DMS114 treated with DMSO at 0.1 percent for 48 hours (cell line): ENCODE measurements around the gene METTL26.
A peak's percentile ranks its signal among the peaks of the same experiment; 100 is the strongest.

Experiments
- DNase-seq: peaks from one replicate; lab custom pipeline; 2025; ENCODE audit not compliant: unreplicated experiment; lab: John Stamatoyannopoulos, UW

METTL26 gene

DNA sequence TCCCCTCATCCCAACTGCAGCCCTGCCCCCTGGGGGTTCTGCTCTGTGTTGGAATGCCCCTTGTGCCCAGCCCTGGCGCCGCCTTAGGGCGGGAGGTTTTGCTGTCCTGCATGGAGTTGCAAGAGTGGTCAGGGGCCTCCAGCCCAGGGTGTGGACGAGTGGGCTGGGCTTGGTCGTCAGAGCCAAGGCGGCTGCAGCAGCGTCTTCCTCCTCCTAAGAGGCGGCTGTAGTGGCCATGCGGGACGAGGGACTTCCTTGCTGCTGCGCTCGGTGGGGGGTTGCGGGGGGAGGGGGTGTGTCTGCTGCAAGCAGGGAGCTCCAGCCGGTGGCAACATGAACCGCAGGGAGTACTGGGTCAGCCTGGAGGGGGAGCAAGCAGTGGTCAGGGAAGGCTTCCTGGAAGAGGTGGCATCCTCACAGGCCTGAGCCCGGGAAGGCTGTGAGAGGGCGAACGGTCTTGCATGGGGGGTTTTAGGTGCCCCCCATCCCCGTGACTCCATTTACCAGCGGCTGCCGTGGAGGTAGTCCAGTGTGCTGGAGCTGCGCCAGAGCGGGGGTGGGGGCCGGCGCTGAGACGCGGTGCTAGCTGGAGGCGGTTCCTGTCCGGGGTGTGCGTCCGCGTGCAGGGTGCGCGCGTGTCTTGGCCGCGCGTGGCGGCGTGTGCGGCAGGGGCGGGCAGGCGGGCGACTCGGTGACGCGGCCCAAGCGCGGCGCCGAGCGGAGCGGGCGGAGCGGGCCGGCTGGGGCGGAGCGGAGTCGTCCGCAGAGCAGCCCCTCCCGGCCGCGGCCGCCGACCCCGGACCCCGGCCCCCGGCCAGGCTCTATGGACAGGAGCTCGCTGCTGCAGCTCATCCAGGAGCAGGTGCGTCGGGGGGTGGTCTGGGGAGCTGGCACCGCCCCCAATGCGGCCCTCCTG, 39.1 kb upstream of the METTL26 start, which contains the start of gene RHBDL1:
Gene RHBDL1, plus strand, starts transcription at position 704 of the 916 bp plus-strand sequence. Its CDS starts 120 bp downstream, at position 824.
- DNase-seq = no peak

GRCh38 chr16:674214-674881, 38.2 kb upstream of the METTL26 start:
- DNase-seq = no peak

DNA sequence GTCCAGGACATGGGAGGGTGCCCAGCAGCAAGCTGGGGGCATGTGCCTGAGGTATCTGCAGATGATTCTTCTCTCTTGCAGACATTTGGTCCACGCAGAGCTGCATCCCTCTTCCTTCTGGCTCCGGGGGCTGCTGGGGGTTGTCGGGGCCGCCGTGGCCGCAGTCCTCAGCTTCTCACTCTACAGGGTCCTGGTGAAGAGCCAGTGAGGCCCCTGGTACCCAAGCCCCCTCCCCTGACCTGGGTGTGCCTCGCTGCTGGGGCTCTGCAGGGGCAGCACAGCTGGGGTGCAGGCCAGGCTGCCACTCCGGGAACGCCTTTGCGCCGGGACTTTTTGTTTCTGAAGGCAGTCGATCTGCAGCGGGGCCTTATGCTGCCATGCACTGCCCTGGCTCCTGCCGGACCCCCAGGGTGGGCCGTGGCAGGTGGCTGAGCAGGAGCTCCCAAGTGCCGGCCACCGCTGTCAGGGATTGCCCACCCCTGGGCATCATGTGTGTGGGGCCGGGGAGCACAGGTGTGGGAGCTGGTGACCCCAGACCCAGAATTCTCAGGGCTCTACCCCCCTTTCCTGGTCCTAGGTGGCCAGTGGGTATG, 37.4 kb upstream of the METTL26 start:
- no peak for DNase-seq

DNA sequence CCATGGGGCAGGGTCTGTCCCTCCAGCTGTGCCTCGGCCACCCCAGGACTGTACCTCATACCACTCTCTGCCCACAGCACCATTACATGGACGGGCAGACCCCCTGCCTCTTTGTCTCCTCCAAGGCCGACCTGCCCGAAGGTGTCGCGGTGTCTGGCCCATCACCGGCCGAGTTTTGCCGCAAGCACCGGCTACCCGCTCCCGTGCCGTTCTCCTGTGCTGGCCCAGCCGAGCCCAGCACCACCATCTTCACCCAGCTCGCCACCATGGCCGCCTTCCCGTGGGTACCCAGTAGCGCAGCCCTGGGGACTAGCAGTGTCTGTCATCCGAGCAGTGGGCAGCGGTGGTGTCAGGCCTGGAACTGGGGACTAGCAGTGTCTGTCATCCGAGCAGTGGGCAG, 36.7 kb upstream of the METTL26 start:
- DNase-seq = no peak

DNA sequence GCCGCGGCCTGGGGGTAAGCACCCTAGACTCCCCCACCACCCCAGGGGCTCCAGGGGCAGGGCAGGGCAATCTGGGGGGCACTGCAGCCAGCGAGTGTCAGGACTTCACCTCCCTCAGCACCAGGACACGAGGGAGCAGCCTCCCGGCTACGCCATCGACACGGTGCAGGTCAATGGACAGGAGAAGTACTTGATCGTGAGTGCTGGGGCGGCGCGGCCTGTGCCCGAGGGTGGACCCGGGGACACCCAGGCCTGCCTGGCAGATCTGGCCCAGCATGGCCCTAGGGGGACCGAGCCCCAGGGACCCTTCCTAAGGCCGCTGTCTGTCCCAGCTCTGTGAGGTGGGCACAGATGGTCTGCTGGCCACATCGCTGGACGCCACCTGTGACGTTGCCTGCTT, 36.3 kb upstream of the METTL26 start:
- DNase-seq = no peak

DNA sequence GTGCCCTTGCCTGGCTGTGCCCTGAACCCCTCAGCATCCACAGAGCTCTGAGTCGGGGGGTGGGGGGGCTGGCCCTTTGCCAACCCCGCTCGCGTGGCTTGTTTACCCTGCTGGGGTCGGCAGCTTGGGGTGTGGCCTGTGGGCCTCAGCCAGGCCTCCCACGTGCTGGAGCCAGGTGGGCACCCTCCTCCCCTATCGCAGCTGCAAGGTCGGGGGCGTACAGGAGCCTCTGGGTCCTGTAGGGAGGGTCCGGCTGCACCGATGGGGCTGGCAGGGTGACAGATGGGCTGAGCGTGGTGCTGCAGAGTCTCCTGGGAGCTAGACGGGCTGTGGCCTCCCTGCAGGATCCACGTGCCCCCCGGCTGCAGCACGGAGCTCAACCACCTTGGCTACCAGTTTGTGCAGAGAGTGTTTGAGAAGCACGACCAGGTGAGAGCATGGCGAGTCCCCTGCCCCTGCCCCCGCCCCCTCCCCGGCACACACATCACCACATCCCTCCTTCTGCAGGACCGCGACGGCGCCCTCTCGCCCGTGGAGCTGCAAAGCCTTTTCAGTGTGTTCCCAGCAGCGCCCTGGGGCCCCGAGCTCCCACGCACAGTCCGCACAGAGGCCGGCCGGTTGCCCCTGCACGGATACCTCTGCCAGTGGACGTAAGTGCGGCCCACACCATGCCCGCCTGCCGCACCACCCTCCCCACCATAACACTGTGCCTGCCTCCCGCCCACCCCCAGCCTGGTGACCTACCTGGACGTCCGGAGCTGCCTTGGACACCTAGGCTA, 35.4 kb upstream of the METTL26 start:
- DNase-seq = no peak

- DNase-seq = no peak
Measured at GRCh38 chr16:670485-671352, 34.6 kb upstream of the METTL26 start.

DNA sequence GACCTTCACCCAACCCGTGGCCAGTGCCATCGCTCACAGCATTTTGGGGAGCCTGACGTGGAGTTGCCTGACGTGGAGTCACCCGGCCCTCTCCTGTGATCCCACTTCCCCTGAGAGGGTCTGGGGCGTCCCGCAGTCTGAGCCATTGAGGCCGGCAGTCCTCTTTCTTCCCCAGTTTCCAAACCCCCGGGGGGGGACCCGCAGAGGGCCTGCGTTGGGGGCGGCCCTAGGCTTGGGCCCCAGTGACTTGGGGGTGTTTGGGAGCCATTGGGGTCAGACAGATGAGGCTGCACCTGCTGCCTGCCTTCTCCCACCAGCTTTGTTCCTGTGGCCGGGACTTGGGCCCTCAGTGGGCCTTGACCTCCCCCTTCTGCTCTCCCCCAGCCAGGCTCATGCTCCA, 33.6 kb upstream of the METTL26 start:
- DNase-seq = no peak

GRCh38 chr16:668519-669171, 32.5 kb upstream of the METTL26 start:
- DNase-seq = no peak

DNA sequence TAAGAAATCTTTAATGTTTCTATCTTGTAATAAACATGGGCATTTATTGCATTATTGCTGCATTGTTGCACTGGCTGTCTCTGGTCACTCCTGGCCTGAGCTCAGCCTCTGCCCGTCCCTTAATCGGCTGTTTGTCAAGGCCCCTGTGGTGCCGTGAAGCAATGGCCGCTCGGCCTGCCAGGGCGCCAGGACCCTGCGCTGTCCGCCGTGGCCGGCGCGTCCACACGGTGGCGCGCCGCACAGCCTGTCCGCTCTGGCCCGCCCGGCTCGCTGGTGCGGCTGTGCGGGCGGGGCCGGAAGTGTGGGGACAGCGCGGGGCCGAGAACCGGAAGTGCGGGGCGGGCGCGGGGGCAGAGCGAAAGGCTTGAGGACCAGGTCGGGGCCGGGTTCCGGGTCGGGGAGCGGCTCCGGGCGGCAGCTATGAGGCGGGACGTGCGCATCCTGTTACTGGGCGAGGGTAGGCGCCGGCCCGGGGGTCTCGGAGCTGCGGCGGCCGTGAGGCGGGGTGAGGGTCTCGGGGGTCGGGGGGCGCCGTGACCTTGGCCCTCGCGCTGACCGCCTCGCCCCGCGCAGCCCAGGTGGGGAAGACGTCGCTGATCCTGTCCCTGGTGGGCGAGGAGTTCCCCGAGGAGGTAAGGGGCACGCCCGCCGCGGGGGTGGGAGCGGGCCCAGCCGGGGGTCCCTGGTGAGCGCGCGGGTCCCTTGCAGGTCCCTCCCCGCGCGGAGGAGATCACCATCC, 31.8 kb upstream of the METTL26 start, which contains the start of gene RHOT2:
Gene RHOT2, plus strand, starts transcription at position 353 of the 739 bp plus-strand sequence. Its CDS starts 68 bp downstream, at position 421.
- DNase-seq = peak; percentile 75

DNA sequence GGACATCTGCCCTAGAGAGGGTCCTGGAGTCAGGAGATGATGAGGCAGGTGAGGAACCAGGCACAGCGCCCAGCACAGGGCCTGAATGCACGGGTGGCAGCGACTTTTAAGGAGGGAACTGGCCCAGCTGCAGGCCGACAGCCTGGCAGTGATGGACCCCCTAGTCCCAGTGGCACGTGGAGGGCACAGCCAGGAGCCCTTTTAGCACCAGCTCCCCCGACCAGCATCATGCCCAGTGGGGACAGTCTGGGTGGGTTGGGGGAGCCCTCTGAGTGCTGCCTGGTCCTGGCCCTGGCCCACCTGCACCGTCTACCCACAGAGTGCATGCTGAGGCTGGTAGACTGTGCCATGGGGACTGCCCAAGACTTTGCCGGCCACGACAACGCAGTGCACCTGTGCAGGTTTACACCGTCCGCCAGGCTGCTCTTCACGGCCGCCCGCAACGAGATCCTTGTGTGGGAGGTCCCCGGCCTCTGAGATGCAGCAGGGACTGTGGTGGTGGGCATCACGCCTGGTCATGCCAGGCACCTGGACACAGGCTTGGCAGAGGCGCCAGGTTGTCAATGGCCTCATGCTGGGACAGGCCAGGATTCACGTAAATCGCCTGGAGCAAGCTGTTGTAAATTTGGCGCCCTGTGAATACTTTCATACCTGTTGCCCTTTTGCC, 31.1 kb upstream of the METTL26 start:
- no peak for DNase-seq

DNA sequence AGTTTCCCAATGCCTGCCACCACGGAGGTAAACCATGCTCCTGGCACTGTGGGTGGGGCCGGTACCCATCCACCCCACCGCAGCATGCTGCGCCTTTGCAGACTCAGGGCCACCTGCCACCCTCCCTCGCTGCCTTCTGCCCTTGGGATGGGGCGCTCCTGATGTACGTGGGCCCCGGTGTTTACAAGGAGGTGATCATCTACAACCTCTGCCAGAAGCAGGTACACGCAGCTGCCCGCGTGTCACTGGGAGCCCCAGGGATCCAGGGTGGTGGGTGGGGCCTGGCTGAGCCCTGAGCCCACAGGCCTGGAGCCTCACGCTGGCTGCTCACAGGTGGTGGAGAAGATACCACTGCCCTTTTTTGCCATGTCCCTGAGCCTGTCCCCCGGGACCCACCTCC, 30.5 kb upstream of the METTL26 start:
- no peak for DNase-seq

DNA sequence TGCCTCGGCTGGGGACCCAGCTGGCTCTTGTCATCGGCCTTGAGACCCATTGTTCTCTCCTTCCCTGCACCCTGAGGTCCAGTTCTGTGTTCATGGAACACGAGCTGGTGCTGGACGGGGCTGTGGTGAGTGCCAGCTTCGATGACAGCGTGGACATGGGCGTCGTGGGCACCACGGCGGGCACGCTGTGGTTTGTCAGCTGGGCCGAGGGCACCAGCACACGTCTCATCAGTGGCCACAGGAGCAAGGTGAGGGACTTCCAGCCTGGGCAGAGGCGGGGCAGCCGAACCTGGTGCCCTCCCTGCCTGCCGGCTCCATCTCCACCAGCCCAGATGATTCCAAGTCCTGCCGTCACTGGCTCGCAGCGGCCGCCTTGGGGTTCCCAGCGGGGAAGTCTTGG, 26.5 kb upstream of the METTL26 start:
- no peak for DNase-seq

DNA sequence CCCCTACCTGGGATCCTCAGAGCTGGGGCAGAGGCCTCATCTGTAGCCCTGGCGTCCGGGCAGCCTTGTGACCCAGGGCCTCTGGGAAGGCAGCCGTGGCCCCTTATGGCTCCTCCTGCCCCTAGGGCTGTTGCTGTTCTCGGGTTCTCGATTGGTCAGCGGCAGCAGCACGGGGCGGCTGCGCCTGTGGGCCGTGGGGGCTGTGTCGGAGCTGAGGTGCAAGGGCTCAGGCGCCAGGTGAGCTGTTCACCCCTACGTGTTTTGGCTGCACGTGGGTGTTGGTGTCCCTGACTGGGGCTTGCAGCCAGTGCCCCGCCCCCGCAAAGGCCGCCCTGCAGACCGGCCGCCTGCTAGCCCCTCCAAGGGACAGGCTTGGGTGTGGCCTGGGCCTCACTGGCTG, 26.0 kb upstream of the METTL26 start:
- no peak for DNase-seq

- no peak for DNase-seq
Measured at GRCh38 chr16:661184-661821, 25.2 kb upstream of the METTL26 start.

- no peak for DNase-seq
Measured at GRCh38 chr16:660459-661183, 24.5 kb upstream of the METTL26 start.

GRCh38 chr16:660132-660458, 24.0 kb upstream of the METTL26 start:
- no peak for DNase-seq
